ENCODE data around the gene TJP3. TPM values are rescaled to one million over a fixed set of nuclear protein-coding genes. Genes with fewer than 3 reads are reported as not detected.

Gene TJP3
- total RNA-seq, 2 experiments from 2014 or later: 8.2 to 9.0 TPM

DNA sequence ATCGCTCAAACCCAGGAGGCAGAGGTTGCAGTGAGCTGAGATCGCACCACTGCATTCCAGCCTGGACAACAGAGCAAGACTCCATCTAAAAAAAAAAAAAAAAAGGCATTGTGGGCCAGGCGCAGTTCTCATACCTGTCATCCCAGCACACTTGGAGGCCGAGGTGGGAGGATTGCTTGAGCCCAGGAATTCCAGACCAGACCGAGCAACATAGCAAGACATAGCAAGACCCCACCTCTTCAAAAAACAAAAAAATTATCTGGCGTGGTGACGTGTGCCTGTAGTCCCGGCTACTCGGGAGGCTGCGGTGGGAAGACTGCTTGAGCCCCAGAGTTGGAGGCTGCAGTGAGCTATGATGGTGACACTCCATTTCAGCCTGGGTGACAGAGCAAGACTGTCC, 25.9 kb upstream of the TJP3 start:
- no peak for DNase-seq
- CTCF ChIA-PET: interaction anchor here (1.9 kb wide), 1 partner anchor 10 kb away, joined by 5 read pairs; no protein-coding TSS in a partner anchor
- peaks cover 6% of the 10 kb centered on the region for H3K4me1 ChIP-seq (ENCODE audit: insufficient read depth, low read length)
- no peaks in the 10 kb centered on the region for H3K27me3 ChIP-seq (ENCODE audit: control insufficient read depth in 1 of 2, insufficient read depth in 2 of 2, low read length in 2 of 2)
- H3K4me1 Mint-ChIP-seq (ENCODE audit: low read depth): peaks cover 22% of the 10 kb centered on the region
- POLR2A ChIA-PET: no interaction called here
- no peaks in the 10 kb centered on the region for H3K27me3 Mint-ChIP-seq
- peaks cover 9% of the 10 kb centered on the region for H3K36me3 Mint-ChIP-seq (ENCODE audit: low read depth)
- intact Hi-C loops (cut with DNase I, micrococcal nuclease): no loop called here
- peaks cover 15% of the 10 kb centered on the region for H3K36me3 ChIP-seq (ENCODE audit: insufficient read depth, low read length)
- peaks cover 0 to 7% of the 10 kb centered on the region in 2 experiments for H3K9me3 ChIP-seq (ENCODE audit: control insufficient read depth in 1 of 2, insufficient read depth in 1 of 2, low read length in 2 of 2)
- TF ChIP-seq, protein P1, sequence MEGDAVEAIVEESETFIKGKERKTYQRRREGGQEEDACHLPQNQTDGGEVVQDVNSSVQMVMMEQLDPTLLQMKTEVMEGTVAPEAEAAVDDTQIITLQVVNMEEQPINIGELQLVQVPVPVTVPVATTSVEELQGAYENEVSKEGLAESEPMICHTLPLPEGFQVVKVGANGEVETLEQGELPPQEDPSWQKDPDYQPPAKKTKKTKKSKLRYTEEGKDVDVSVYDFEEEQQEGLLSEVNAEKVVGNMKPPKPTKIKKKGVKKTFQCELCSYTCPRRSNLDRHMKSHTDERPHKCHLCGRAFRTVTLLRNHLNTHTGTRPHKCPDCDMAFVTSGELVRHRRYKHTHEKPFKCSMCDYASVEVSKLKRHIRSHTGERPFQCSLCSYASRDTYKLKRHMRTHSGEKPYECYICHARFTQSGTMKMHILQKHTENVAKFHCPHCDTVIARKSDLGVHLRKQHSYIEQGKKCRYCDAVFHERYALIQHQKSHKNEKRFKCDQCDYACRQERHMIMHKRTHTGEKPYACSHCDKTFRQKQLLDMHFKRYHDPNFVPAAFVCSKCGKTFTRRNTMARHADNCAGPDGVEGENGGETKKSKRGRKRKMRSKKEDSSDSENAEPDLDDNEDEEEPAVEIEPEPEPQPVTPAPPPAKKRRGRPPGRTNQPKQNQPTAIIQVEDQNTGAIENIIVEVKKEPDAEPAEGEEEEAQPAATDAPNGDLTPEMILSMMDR (IDR thresholded peaks at IDR 0.05): no peak
- no peak overlapping the region for H3K4me3 ChIP-seq (ENCODE audit: low read length)
- ATAC-seq (ENCODE audit: poor library complexity): no peak
- H3K27ac Mint-ChIP-seq: no peak overlapping the region
- H3K4me3 Mint-ChIP-seq: no peak overlapping the region
- H3K27ac ChIP-seq (ENCODE audit: low read depth in 1 of 2, low read length in 2 of 2): no peak overlapping the region
- H3K9me3 Mint-ChIP-seq: no peaks in the 10 kb centered on the region

DNA sequence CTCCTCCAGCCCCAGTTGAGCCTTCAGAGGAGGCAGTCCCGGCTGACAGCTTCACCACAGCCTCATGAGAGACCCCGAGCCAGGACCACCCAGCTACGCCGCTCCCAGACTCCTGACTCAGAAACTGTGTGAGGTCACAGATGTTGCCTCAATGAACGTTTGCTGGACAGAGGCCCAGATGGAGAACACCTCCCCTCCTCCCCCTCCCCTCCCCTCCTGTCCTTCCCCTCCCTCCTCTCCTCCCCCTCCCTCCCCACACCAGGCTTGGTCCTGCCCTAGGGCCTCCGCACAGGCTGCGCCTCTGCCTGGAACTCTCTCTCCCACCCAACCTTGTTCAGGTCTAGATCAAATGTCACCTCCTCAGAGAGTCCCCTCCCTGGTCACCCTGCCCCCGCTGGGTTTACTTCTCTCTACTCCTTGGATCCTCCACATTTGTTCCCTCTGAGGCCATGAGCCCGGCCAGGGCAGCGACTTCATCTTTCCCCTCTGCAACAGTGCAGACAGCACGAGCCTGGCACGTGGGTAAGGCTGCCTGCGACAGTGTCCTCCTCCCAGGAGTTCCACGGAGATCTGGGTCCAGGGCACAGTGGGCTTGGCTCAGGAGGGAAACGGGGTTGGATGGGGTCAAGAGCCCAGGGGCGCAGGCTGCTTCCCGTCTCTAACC, 25.3 kb upstream of the TJP3 start:
- H3K4me3 Mint-ChIP-seq: no peak overlapping the region
- H3K4me1 Mint-ChIP-seq (ENCODE audit: low read depth): peaks cover 24% of the 10 kb centered on the region
- no peaks in the 10 kb centered on the region for H3K9me3 Mint-ChIP-seq
- H3K27me3 ChIP-seq (ENCODE audit: control insufficient read depth in 1 of 2, insufficient read depth in 2 of 2, low read length in 2 of 2): no peaks in the 10 kb centered on the region
- TF ChIP-seq, protein P1 (IDR thresholded peaks at IDR 0.05): no peak
- ChIA-PET POLR2A (no interaction called here), CTCF (interaction anchor here (1.9 kb wide), 1 partner anchor 10 kb away, joined by 5 read pairs; no protein-coding TSS in a partner anchor)
- H3K4me1 ChIP-seq (ENCODE audit: insufficient read depth, low read length): peaks cover 12% of the 10 kb centered on the region
- intact Hi-C loops (cut with DNase I, micrococcal nuclease): no loop called here
- ATAC-seq (ENCODE audit: poor library complexity) (no peak), DNase-seq (no peak)
- H3K9me3 ChIP-seq (ENCODE audit: control insufficient read depth in 1 of 2, insufficient read depth in 1 of 2, low read length in 2 of 2): peaks cover 0 to 7% of the 10 kb centered on the region in 2 experiments
- peaks cover 15% of the 10 kb centered on the region for H3K36me3 ChIP-seq (ENCODE audit: insufficient read depth, low read length)
- no peaks in the 10 kb centered on the region for H3K27me3 Mint-ChIP-seq
- H3K36me3 Mint-ChIP-seq (ENCODE audit: low read depth): peaks cover 10% of the 10 kb centered on the region
- no peak overlapping the region for H3K27ac ChIP-seq (ENCODE audit: low read depth in 1 of 2, low read length in 2 of 2)
- H3K27ac Mint-ChIP-seq: no peak overlapping the region
- no peak overlapping the region for H3K4me3 ChIP-seq (ENCODE audit: low read length)

DNA sequence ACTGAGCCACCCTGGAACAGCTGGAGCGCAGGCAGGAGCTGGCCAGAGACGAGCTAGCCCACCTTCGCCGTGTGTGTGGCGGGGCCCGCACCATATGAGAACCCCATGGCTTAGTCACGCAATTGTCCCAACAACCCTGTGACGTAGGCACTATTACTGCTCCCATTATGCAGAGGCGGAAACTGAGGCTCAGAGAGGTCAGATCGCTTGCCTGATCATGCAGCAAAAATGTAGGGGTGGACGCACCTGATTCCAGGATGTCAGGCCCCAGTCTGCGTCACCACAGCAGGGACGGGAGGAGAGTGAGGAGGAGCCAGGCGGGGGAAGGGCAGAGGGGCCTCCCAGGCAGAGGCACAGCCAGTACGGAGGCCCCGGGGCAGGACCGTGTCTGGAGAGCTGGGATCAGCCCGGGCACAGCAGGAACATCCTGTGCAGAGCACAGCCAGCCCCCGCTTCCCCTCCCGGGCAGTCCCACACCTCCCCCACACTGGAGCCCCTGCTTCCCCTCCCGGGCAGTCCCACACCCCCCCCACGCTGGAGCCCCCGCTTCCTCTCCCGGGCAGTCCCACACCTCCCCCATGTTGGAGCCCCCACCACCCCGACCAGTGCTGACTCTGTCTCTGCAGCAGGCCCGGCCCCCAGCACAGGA, 24.7 kb upstream of the TJP3 start:
- peaks cover 0 to 7% of the 10 kb centered on the region in 2 experiments for H3K9me3 ChIP-seq (ENCODE audit: control insufficient read depth in 1 of 2, insufficient read depth in 1 of 2, low read length in 2 of 2)
- H3K4me1 ChIP-seq (ENCODE audit: insufficient read depth, low read length): peaks cover 18% of the 10 kb centered on the region
- Mint-ChIP-seq H3K9me3 (no peaks in the 10 kb centered on the region), H3K27me3 (no peaks in the 10 kb centered on the region), H3K4me1 (ENCODE audit: low read depth) (peaks cover 27% of the 10 kb centered on the region), H3K4me3 (peak overlapping the region; percentile 51), H3K27ac (no peak overlapping the region), H3K36me3 (ENCODE audit: low read depth) (peaks cover 10% of the 10 kb centered on the region)
- no peak overlapping the region for H3K4me3 ChIP-seq (ENCODE audit: low read length)
- intact Hi-C loops (cut with DNase I, micrococcal nuclease): no loop called here
- peaks cover 15% of the 10 kb centered on the region for H3K36me3 ChIP-seq (ENCODE audit: insufficient read depth, low read length)
- TF ChIP-seq, protein P1 (IDR thresholded peaks at IDR 0.05): no peak
- H3K27me3 ChIP-seq (ENCODE audit: control insufficient read depth in 1 of 2, insufficient read depth in 2 of 2, low read length in 2 of 2): no peaks in the 10 kb centered on the region
- no peak overlapping the region for H3K27ac ChIP-seq (ENCODE audit: low read depth in 1 of 2, low read length in 2 of 2)
- CTCF ChIA-PET: interaction anchor here (1.9 kb wide), 1 partner anchor 9 kb away, joined by 5 read pairs; no protein-coding TSS in a partner anchor
- ATAC-seq (ENCODE audit: poor library complexity) (no peak), DNase-seq (no peak)
- POLR2A ChIA-PET: no interaction called here

All from CD4-positive, alpha-beta T cell (primary cell).